K562 (cell line): Measurements from ENCODE around the gene ZNF333. TPM values are rescaled to one million over a fixed set of nuclear protein-coding genes. Genes with fewer than 3 reads are reported as not detected.

Experiments
- BRD4 ChIP-seq: fragments of 200-600 bp; sonication (generic); IDR thresholded peaks from 2 replicates; pipeline ENCODE4 v1.6.1; 2017; ENCODE audit warnings: inconsistent platforms
- CC2D1A ChIP-seq: fragments of 450-650 bp; IDR thresholded peaks from 2 replicates; pipeline ENCODE4 v1.6.1; 2017; ENCODE audit warnings: mild to moderate bottlenecking
- ETV1 ChIP-seq: fragments of 450-650 bp; conservative IDR thresholded peaks from 2 replicates; pipeline ENCODE4 v1.6.1; 2016; ENCODE audit warnings: missing genetic modification characterization, control low read depth, low read depth, missing compliant biosample characterization
- GABPA ChIP-seq: fragments of 200-800 bp; sonication (Bioruptor generic); conservative IDR thresholded peaks from 2 replicates; pipeline ENCODE4 v1.6.1; 2016; ENCODE audit warnings: low read depth, missing genetic modification characterization, missing compliant biosample characterization
- GABPB1 ChIP-seq: sonication (generic); formaldehyde crosslinking; IDR thresholded peaks from 2 replicates; pipeline ENCODE4 v1.8.0; 2022; ENCODE audit warnings: mild to moderate bottlenecking, missing genetic modification reagents
- HCFC1 ChIP-seq: IDR thresholded peaks from 2 replicates; pipeline ENCODE4 v1.6.1; 2012; ENCODE audit warnings: low read depth, low read length, improper control_type of control experiment
- MYC ChIP-seq, 2 experiments: fragments of 250-450 bp in 1 of 2; sonication (Bioruptor Pico) in 1 of 2; IDR thresholded peaks; 2 replicates each; pipeline versions ENCODE4 v1.5.1 to v1.6.1; 2012 to 2021; ENCODE audit warnings: low read depth in 2 of 2, borderline replicate concordance in 1 of 2, improper control_type of control experiment in 1 of 2, low read length in 1 of 2, mild to moderate bottlenecking in 1 of 2, moderate library complexity in 1 of 2
- NFE2 ChIP-seq: IDR thresholded peaks from 2 replicates; pipeline ENCODE4 v1.6.1; 2014; ENCODE audit warnings: antibody characterized with exemption, low read depth
- NKRF ChIP-seq: fragments of 450-650 bp; IDR thresholded peaks from 2 replicates; pipeline ENCODE4 v1.6.1; 2016; ENCODE audit warnings: borderline replicate concordance
- SMARCA5 ChIP-seq: fragments of 450-650 bp; IDR thresholded peaks from 2 replicates; pipeline ENCODE4 v1.6.1; 2016
- SP1 ChIP-seq: sonication (generic); formaldehyde crosslinking; IDR thresholded peaks from 2 replicates; pipeline ENCODE4 v1.8.1; 2022; ENCODE audit warnings: mild to moderate bottlenecking, missing genetic modification reagents
- SPI1 ChIP-seq: IDR thresholded peaks from 2 replicates; pipeline ENCODE4 v1.6.1; 2011; ENCODE audit warnings: low read depth, low read length, control low read depth, borderline replicate concordance
- TAF1 ChIP-seq: IDR thresholded peaks from 2 replicates; pipeline ENCODE4 v1.6.1; 2011; ENCODE audit warnings: mild to moderate bottlenecking, low read length, moderate library complexity; ENCODE audit not compliant: insufficient read depth, control insufficient read depth, severe bottlenecking; ENCODE audit errors: extremely low read depth
- ZBTB11 ChIP-seq, 3 experiments: fragments of 200-800 bp in 1 of 3; fragments of 250-450 bp in 1 of 3; fragments of 450-650 bp in 1 of 3; sonication (Bioruptor Pico) in 1 of 3; sonication (Bioruptor generic) in 1 of 3; formaldehyde crosslinking in 1 of 3; IDR thresholded peaks; 2 replicates each; pipeline versions ENCODE4 v1.6.1 to v1.8.0; 2016 to 2022; ENCODE audit warnings: mild to moderate bottlenecking in 2 of 3, missing genetic modification characterization in 2 of 3, missing compliant biosample characterization in 1 of 3, moderate library complexity in 1 of 3
- ZFP1 ChIP-seq: fragments of 450-650 bp; formaldehyde crosslinking; IDR thresholded peaks from 2 replicates; pipeline ENCODE4 v1.4.0; 2020; ENCODE audit warnings: mild to moderate bottlenecking, mixed read lengths
- ZNF121 ChIP-seq: sonication (generic); formaldehyde crosslinking; conservative IDR thresholded peaks from 2 replicates; pipeline ENCODE4 v1.8.0; 2022; ENCODE audit warnings: missing genetic modification reagents
- ZNF449 ChIP-seq: fragments of 250-450 bp; sonication (Bioruptor Pico); IDR thresholded peaks from 2 replicates; pipeline ENCODE4 v1.8.0; 2022; ENCODE audit warnings: moderate library complexity, mild to moderate bottlenecking, inconsistent platforms
- polyA plus RNA-seq, 8 experiments: library from polyadenylated mRNA; depleted of rRNA in 4 of 8; stranded (reverse) in 5 of 8; unstranded in 3 of 8; fragments of >200 nt; fragmentation: Nextera tagmentation in 2 of 8; fragmentation: Illumina TruSeq in 1 of 8; extraction: Ambion mirVana in 2 of 8; extraction: Trizol in 1 of 8; gene quantifications; 2 replicates each; pipeline versions ENCODE4 v1.2.1 to v1.2.3, GENCODE V29; 2011 to 2014; ENCODE audit warnings: inconsistent platforms in 1 of 8, missing spikeins in 1 of 8
- total RNA-seq, 7 experiments: library from RNA; depleted of rRNA in 6 of 7; stranded (reverse); fragments of >200 nt in 6 of 7; fragmentation: Illumina TruSeq in 2 of 7; extraction: Trizol in 2 of 7; gene quantifications; 2 replicates each; pipeline versions ENCODE4 v1.2.1 to v1.2.3, GENCODE V29; 2011 to 2021; ENCODE audit warnings: low replicate concordance in 1 of 7

Gene ZNF333
- total and polyA plus RNA-seq, 9 of the 15 experiments (the other 6 are each of a cell fraction or from before 2014, with no cell fraction given), result 2.8 to 10.3 (median 6.3) TPM

- TF ChIP-seq NKRF (peak; percentile 74; the same call in 1 of the 2 replicates), TAF1 (peak; percentile 63), SP1 (CRISPR knock-in tag) (peak; percentile 72; the same call in 1 of the 2 replicates), BRD4 (no peak), ZFP1 (CRISPR knock-in tag) (no peak), HCFC1 (peak; percentile 78), ETV1 (tag) (peak; percentile 58; the same call in 1 of the 2 replicates), MYC (IDR thresholded peaks at IDR 0.05; ENCODE audit: low read depth, low read length) (peak; percentile 80), MYC (CRISPR knock-in tag; IDR thresholded peaks at IDR 0.05; ENCODE audit: borderline replicate concordance, low read depth) (no peak), SPI1 (peak; percentile 92), ZNF121 (CRISPR knock-in tag) (no peak), NFE2 (no peak), GABPB1 (CRISPR knock-in tag) (peak; percentile 90), SMARCA5 (no peak), GABPA (tag) (peak; percentile 99), CC2D1A (no peak), ZBTB11 (CRISPR knock-in tag; IDR thresholded peaks at IDR 0.05) (peak in 2 of 3 experiments; percentile 58 to 92; a peak in 3 of 6 replicates), ZNF449 (CRISPR knock-in tag) (no peak)
These were observed at the start of gene ZNF333 (continued) for GRCh38 chr19:14689598-14690503.
